H9 (cell line): ENCODE measurements around the gene MYO5B. TPM values are rescaled to one million over a fixed set of nuclear protein-coding genes. Genes with fewer than 3 reads are reported as not detected.
"Not testable (repeated sequence)": the region's sequence is repeated elsewhere in the genome, so short reads cannot be mapped to it uniquely, and the experiment has no call there.

Experiments
- DNase-seq: peaks from one replicate; pipeline ENCODE4 v3.0.0-alpha.2; 2017
- H2AFZ ChIP-seq: one replicate; pipeline ENCODE4 v1.6.1; 2013; ENCODE audit warnings: mild to moderate bottlenecking, low read length, control low read depth, moderate library complexity
- H2AK5ac ChIP-seq: 2 replicates; pipeline ENCODE4 v1.6.1; 2013; ENCODE audit warnings: low read length, control low read depth, mixed read lengths; ENCODE audit not compliant: insufficient read length
- H2BK120ac ChIP-seq: one replicate; pipeline ENCODE4 v1.6.1; 2013; ENCODE audit warnings: low read depth, mild to moderate bottlenecking, low read length, control low read depth, inconsistent platforms; ENCODE audit not compliant: poor library complexity, severe bottlenecking
- H2BK12ac ChIP-seq: 2 replicates; pipeline ENCODE4 v1.6.1; 2013; ENCODE audit warnings: low read length, control low read depth, mixed read lengths, low read depth; ENCODE audit not compliant: insufficient read length
- H2BK15ac ChIP-seq: 2 replicates; pipeline ENCODE4 v1.6.1; 2013; ENCODE audit warnings: low read depth, low read length, control low read depth
- H2BK20ac ChIP-seq: one replicate; pipeline ENCODE4 v1.6.1; 2013; ENCODE audit warnings: low read depth, mild to moderate bottlenecking, low read length, control low read depth, inconsistent platforms; ENCODE audit not compliant: poor library complexity, severe bottlenecking
- H2BK5ac ChIP-seq: 2 replicates; pipeline ENCODE4 v1.6.1; 2013; ENCODE audit warnings: low read length, control low read depth, mixed read lengths; ENCODE audit not compliant: insufficient read length
- H3K14ac ChIP-seq: 2 replicates; pipeline ENCODE4 v1.6.1; 2013; ENCODE audit warnings: low read length, control low read depth; ENCODE audit not compliant: insufficient read depth
- H3K18ac ChIP-seq: 2 replicates; pipeline ENCODE4 v1.6.1; 2013; ENCODE audit warnings: low read depth, mild to moderate bottlenecking, mixed read lengths, low read length, control low read depth; ENCODE audit not compliant: insufficient read length
- H3K23ac ChIP-seq: 2 replicates; pipeline ENCODE4 v1.6.1; 2013; ENCODE audit warnings: low read length, control low read depth, mixed read lengths, low read depth; ENCODE audit not compliant: insufficient read length
- H3K23me2 ChIP-seq: 2 replicates; pipeline ENCODE4 v1.6.1; 2013; ENCODE audit warnings: low read depth, mild to moderate bottlenecking, mixed read lengths, low read length, control low read depth; ENCODE audit not compliant: insufficient read length, poor library complexity, severe bottlenecking
- H3K27ac ChIP-seq: 2 replicates; pipeline ENCODE4 v1.5.1; 2013; ENCODE audit warnings: low read length, control low read depth, mixed read lengths, low read depth; ENCODE audit not compliant: insufficient read length
- H3K27me3 ChIP-seq: 2 replicates; pipeline ENCODE4 v1.6.1; 2013; ENCODE audit warnings: low read length, control low read depth, inconsistent platforms; ENCODE audit not compliant: insufficient read depth
- H3K4ac ChIP-seq: 2 replicates; pipeline ENCODE4 v1.6.1; 2013; ENCODE audit warnings: low read depth, mild to moderate bottlenecking, control low read depth, inconsistent platforms, low read length, moderate library complexity
- H3K4me1 ChIP-seq: 2 replicates; pipeline ENCODE4 v1.6.1; 2013; ENCODE audit warnings: low read length, control low read depth, inconsistent platforms; ENCODE audit not compliant: insufficient read depth
- H3K4me2 ChIP-seq: 2 replicates; pipeline ENCODE4 v1.6.1; 2013; ENCODE audit warnings: low read length, control low read depth, mixed read lengths; ENCODE audit not compliant: insufficient read length, insufficient read depth
- H3K56ac ChIP-seq: 2 replicates; pipeline ENCODE4 v1.6.1; 2013; ENCODE audit warnings: low read depth, mild to moderate bottlenecking, mixed read lengths, low read length, control low read depth; ENCODE audit not compliant: insufficient read length
- H3K79me1 ChIP-seq: 2 replicates; pipeline ENCODE4 v1.6.1; 2013; ENCODE audit warnings: low read depth, mild to moderate bottlenecking, moderate library complexity, low read length, control low read depth, inconsistent platforms; ENCODE audit not compliant: insufficient read depth, poor library complexity, severe bottlenecking
- H3K79me2 ChIP-seq: 2 replicates; pipeline ENCODE4 v1.6.1; 2013; ENCODE audit warnings: low read length, control low read depth, inconsistent platforms; ENCODE audit not compliant: insufficient read depth
- H3K9ac ChIP-seq: 2 replicates; pipeline ENCODE4 v1.6.1; 2013; ENCODE audit warnings: low read length, control low read depth, mixed read lengths; ENCODE audit not compliant: insufficient read length; ENCODE audit errors: extremely low read depth
- H3K9me3 ChIP-seq: one replicate; pipeline ENCODE4 v1.6.1; 2013; ENCODE audit warnings: low read depth, low read length, inconsistent platforms; ENCODE audit not compliant: control insufficient read depth
- H3T11ph ChIP-seq: one replicate; pipeline ENCODE4 v1.6.1; 2013; ENCODE audit warnings: mild to moderate bottlenecking, low read length, control low read depth, inconsistent platforms
- H4K20me1 ChIP-seq: one replicate; pipeline ENCODE4 v1.6.1; 2013; ENCODE audit not compliant: control insufficient read depth, insufficient read length, insufficient read depth
- H4K5ac ChIP-seq: 2 replicates; pipeline ENCODE4 v1.6.1; 2013; ENCODE audit warnings: low read depth, mild to moderate bottlenecking, mixed read lengths, low read length, control low read depth; ENCODE audit not compliant: insufficient read length
- H4K8ac ChIP-seq: replicated peaks from 2 replicates; pipeline ENCODE4 v1.6.1; 2013; ENCODE audit warnings: low read length, control low read depth, mixed read lengths, low read depth; ENCODE audit not compliant: insufficient read length
- H4K91ac ChIP-seq: 2 replicates; pipeline ENCODE4 v1.6.1; 2013; ENCODE audit warnings: low read depth, mild to moderate bottlenecking, moderate library complexity, mixed read lengths, low read length, control low read depth; ENCODE audit not compliant: insufficient read length
- H3K27ac Mint-ChIP-seq, 3 experiments: 2 replicates in 2 of 3; 3 replicates in 1 of 3; pipeline ENCODE4 v1.8.0; 2020 to 2021; ENCODE audit warnings: mixed read lengths in 3 of 3, mild to moderate bottlenecking in 1 of 3, moderate library complexity in 1 of 3
- H3K27me3 Mint-ChIP-seq: 2 replicates; pipeline ENCODE4 v1.8.0; 2021; ENCODE audit warnings: low read depth, mild to moderate bottlenecking, moderate library complexity, mixed read lengths
- H3K36me3 Mint-ChIP-seq, 3 experiments: 2 replicates in 2 of 3; 3 replicates in 1 of 3; pipeline ENCODE4 v1.8.0; 2020 to 2021; ENCODE audit warnings: low read depth in 3 of 3, mixed read lengths in 3 of 3; ENCODE audit not compliant: insufficient read depth in 1 of 3
- H3K4me1 Mint-ChIP-seq, 2 experiments: 2 replicates each; pipeline ENCODE4 v1.8.0; 2020; ENCODE audit warnings: mixed read lengths in 2 of 2
- H3K4me3 Mint-ChIP-seq, 2 experiments: 2 replicates in 1 of 2; 3 replicates in 1 of 2; pipeline ENCODE4 v1.8.0; 2020 to 2021; ENCODE audit warnings: mild to moderate bottlenecking in 2 of 2, mixed read lengths in 2 of 2, moderate library complexity in 1 of 2
- H3K9me3 Mint-ChIP-seq, 2 experiments: 2 replicates in 1 of 2; 3 replicates in 1 of 2; pipeline ENCODE4 v1.8.0; 2020; ENCODE audit warnings: mild to moderate bottlenecking in 2 of 2, mixed read lengths in 2 of 2, moderate library complexity in 1 of 2
- CTCF ChIP-seq: fragments of 200-600 bp; sonication (generic); conservative IDR thresholded peaks from 3 replicates; pipeline ENCODE4 v1.8.0; 2021; ENCODE audit warnings: antibody characterized with exemption, mild to moderate bottlenecking
- WGBS: extraction: QIAGEN DNeasy Blood & Tissue Kit; methylation state at CpG from one replicate; pipeline ENCODE4 v1.1.7; 2013; ENCODE audit warnings: missing lambda C conversion rate, low lambda C conversion rate, mixed read lengths; ENCODE audit not compliant: insufficient read length; ENCODE audit errors: extremely low coverage; 5-methylcytosine and 5-hydroxymethylcytosine counted together
- total RNA-seq: library from RNA; stranded (reverse); gene quantifications from 2 replicates; pipeline ENCODE4 v1.2.1, GENCODE V29; 2021

MYO5B gene
- total RNA-seq, 1 experiment from 2014 or later: 9.3 TPM

- H3K79me2 ChIP-seq: peaks cover 8% of the 10 kb centered on the region; the same call in 1 of the 2 replicates
- H3K4ac ChIP-seq: no peak overlapping the region
Measured at GRCh38 chr18:49802623-49803022, 392.3 kb downstream of the MYO5B start.

GRCh38 chr18:49800491-49800890 is 394.5 kb downstream of the MYO5B start:
- not testable (repeated sequence) for H2BK120ac ChIP-seq, H3K9ac ChIP-seq, H4K5ac ChIP-seq, H3K4me1 Mint-ChIP-seq, H4K20me1 ChIP-seq, H3K4ac ChIP-seq, H2AFZ ChIP-seq, H3K79me1 ChIP-seq, H2BK5ac ChIP-seq, H3K23ac ChIP-seq, DNase-seq, H3K56ac ChIP-seq, H3K4me2 ChIP-seq, H3K9me3 ChIP-seq, H2BK15ac ChIP-seq, H2BK20ac ChIP-seq, H3K27me3 Mint-ChIP-seq, H3K27ac ChIP-seq, H2BK12ac ChIP-seq, H3K18ac ChIP-seq, H3K4me3 Mint-ChIP-seq, H3K27ac Mint-ChIP-seq, H3K14ac ChIP-seq, H3T11ph ChIP-seq, H3K4me1 ChIP-seq, H3K23me2 ChIP-seq, H3K27me3 ChIP-seq, H4K8ac ChIP-seq, H4K91ac ChIP-seq, H3K79me2 ChIP-seq, H2AK5ac ChIP-seq
- no CpG with 5 or more reads among the region's 5 CpGs for WGBS
- peaks cover 17 to 24% of the 10 kb centered on the region in 2 experiments; a peak in 4 of 5 replicates for H3K9me3 Mint-ChIP-seq
- peaks cover 47 to 67% (median 58%) of the 10 kb centered on the region in 3 experiments for H3K36me3 Mint-ChIP-seq

More at GRCh38 chr18:49802623-49803022, 392.3 kb downstream of the MYO5B start:
- no peaks in the 10 kb centered on the region for H4K20me1 ChIP-seq
- H2AFZ ChIP-seq: no peak overlapping the region
- no peak overlapping the region for H2BK12ac ChIP-seq
- no peaks in the 10 kb centered on the region for H3K9me3 ChIP-seq
- H3K23ac ChIP-seq: no peak overlapping the region
- no peak overlapping the region; the same call in 1 of the 2 replicates for H2BK15ac ChIP-seq
- no peaks in the 10 kb centered on the region for H3K4me1 ChIP-seq
- H2BK20ac ChIP-seq: no peak overlapping the region
- peaks cover 6 to 8% of the 10 kb centered on the region in 2 experiments for H3K4me1 Mint-ChIP-seq
- H3K4me2 ChIP-seq: no peak overlapping the region
- H3K27me3 ChIP-seq: no peaks in the 10 kb centered on the region
- no peak overlapping the region for H2BK120ac ChIP-seq
- no peak overlapping the region for H4K5ac ChIP-seq
- no peak overlapping the region for H3K9ac ChIP-seq
- H3K27ac ChIP-seq: no peak overlapping the region
- no peak for DNase-seq
- no peak overlapping the region for H2BK5ac ChIP-seq
- peaks cover 4% of the 10 kb centered on the region for H3K79me1 ChIP-seq
- H3T11ph ChIP-seq: no peak overlapping the region
- no peak overlapping the region for H3K56ac ChIP-seq
- H3K27ac Mint-ChIP-seq: no peak overlapping the region
- no peak overlapping the region for H4K8ac ChIP-seq
- TF ChIP-seq CTCF: no peak
- H3K27me3 Mint-ChIP-seq: no peaks in the 10 kb centered on the region; the same call in 1 of the 2 replicates
- no peak overlapping the region for H3K4me3 Mint-ChIP-seq
- WGBS: no CpG with 5 or more reads among the region's 4 CpGs
- no peak overlapping the region for H3K18ac ChIP-seq
- no peaks in the 10 kb centered on the region for H3K23me2 ChIP-seq
- no peak overlapping the region for H2AK5ac ChIP-seq
- H4K91ac ChIP-seq: no peak overlapping the region
- no peak overlapping the region for H3K14ac ChIP-seq
- peaks cover 42 to 50% (median 46%) of the 10 kb centered on the region in 3 experiments for H3K36me3 Mint-ChIP-seq
- peaks cover 17 to 24% of the 10 kb centered on the region in 2 experiments; a peak in 4 of 5 replicates for H3K9me3 Mint-ChIP-seq
